NAMALWA (cell line): ENCODE measurements around the gene ARFRP1.
A peak's percentile ranks its signal among the peaks of the same experiment; 100 is the strongest.

Experiments used
- DNase-seq: peaks from one replicate; pipeline ENCODE4 v3.0.0-alpha.2; 2015; ENCODE audit warnings: low spot score

The ARFRP1 gene

GRCh38 chr20:63707558-63708300 is at the start of gene ARFRP1, which contains the start of gene ZGPAT:
TSS of gene ARFRP1 (minus strand) at chr20:63707976. CDS start at chr20:63707091, 885 bp downstream.
TSS of gene ZGPAT (plus strand) at chr20:63708039. CDS start at chr20:63708581, 542 bp downstream.
- peak; percentile 77 for DNase-seq

GRCh38 chr20:63756648-63756991 is 48.8 kb upstream of the ARFRP1 start:
- no peak for DNase-seq

- DNase-seq: no peak
Observed at GRCh38 chr20:63755933-63756647, 48.3 kb upstream of the ARFRP1 start.

GRCh38 chr20:63754008-63754407 is 46.2 kb upstream of the ARFRP1 start:
- no peak for DNase-seq

GRCh38 chr20:63753381-63753780 is 45.6 kb upstream of the ARFRP1 start:
- DNase-seq: no peak

GRCh38 chr20:63752411-63753101 is 44.8 kb upstream of the ARFRP1 start:
- DNase-seq: no peak

GRCh38 chr20:63751471-63752271 is 43.9 kb upstream of the ARFRP1 start:
- DNase-seq: peak; percentile 25

- no peak for DNase-seq
Observed at GRCh38 chr20:63750807-63751470, 43.2 kb upstream of the ARFRP1 start.

GRCh38 chr20:63749597-63750508 is 42.1 kb upstream of the ARFRP1 start:
- DNase-seq: no peak

GRCh38 chr20:63748934-63749270 is 41.1 kb upstream of the ARFRP1 start:
- DNase-seq: no peak

GRCh38 chr20:63748070-63748933 is 40.5 kb upstream of the ARFRP1 start:
- DNase-seq: no peak

GRCh38 chr20:63747622-63748069 is 39.9 kb upstream of the ARFRP1 start:
- DNase-seq: peak; percentile 74

GRCh38 chr20:63746751-63747315 is 39.1 kb upstream of the ARFRP1 start:
- no peak for DNase-seq

GRCh38 chr20:63745961-63746731 is 38.4 kb upstream of the ARFRP1 start:
- no peak for DNase-seq

GRCh38 chr20:63745424-63745805 is 37.6 kb upstream of the ARFRP1 start:
- no peak for DNase-seq

- no peak for DNase-seq
Observed at GRCh38 chr20:63744574-63745423, 37.0 kb upstream of the ARFRP1 start.

- DNase-seq: no peak
Observed at GRCh38 chr20:63744158-63744557, 36.4 kb upstream of the ARFRP1 start.
